ENCODE results near the gene IGFBP5. TPM values are rescaled to one million over a fixed set of nuclear protein-coding genes. Genes with fewer than 3 reads are reported as not detected.

IGFBP5 gene
- total RNA-seq, 1 donor from 2014 or later, result 0.64 TPM

Other genes starting within 250 kb of the IGFBP5 start
- 1,529 and 2,341 TPM in 2 replicates for gene RPL37A, start 196.7 kb downstream of the IGFBP5 start, total RNA-seq
- gene IGFBP2, start 62.1 kb downstream of the IGFBP5 start, total RNA-seq, result 53.0 and 54.5 TPM in 2 replicates
- not detected in 2 replicates for gene TNP1, start 164.5 kb upstream of the IGFBP5 start, total RNA-seq

Data from dermis microvascular lymphatic vessel endothelial cell (primary cell).